Progenitor cell of endocrine pancreas (in vitro differentiated cells): ENCODE data around the gene FTO. TPM values are rescaled to one million over a fixed set of nuclear protein-coding genes. Genes with fewer than 3 reads are reported as not detected.

Experiments used
- DNase-seq: peaks from one replicate; pipeline ENCODE4 v3.0.0; 2021; ENCODE audit warnings: low spot score; ENCODE audit not compliant: unreplicated experiment
- H3K27ac Mint-ChIP-seq: 2 replicates; pipeline ENCODE4 v1.8.0; 2021; ENCODE audit warnings: mild to moderate bottlenecking, moderate library complexity, mixed read lengths
- H3K27me3 Mint-ChIP-seq: 2 replicates; pipeline ENCODE4 v1.8.0; 2021; ENCODE audit warnings: mixed read lengths
- H3K36me3 Mint-ChIP-seq: 2 replicates; pipeline ENCODE4 v1.8.0; 2022; ENCODE audit warnings: mixed read lengths; ENCODE audit not compliant: insufficient read depth
- H3K4me1 Mint-ChIP-seq: 2 replicates; pipeline ENCODE4 v1.8.0; 2021; ENCODE audit warnings: low read depth, mixed read lengths
- H3K4me3 Mint-ChIP-seq: 2 replicates; pipeline ENCODE4 v1.8.0; 2021; ENCODE audit warnings: low read depth, mild to moderate bottlenecking, moderate library complexity, mixed read lengths
- H3K9me3 Mint-ChIP-seq: 2 replicates; pipeline ENCODE4 v1.8.0; 2021; ENCODE audit warnings: low read depth, mixed read lengths
- total RNA-seq: library from RNA; stranded (reverse); gene quantifications from 2 replicates; pipeline ENCODE4 v1.2.1, GENCODE V29; 2021
- TF ChIP-seq, protein P1 (sequence below): fragments of 200-600 bp; sonication (generic); IDR thresholded peaks from one replicate; pipeline ENCODE4 v1.5.0; 2021; ENCODE audit warnings: antibody characterized with exemption, mild to moderate bottlenecking; ENCODE audit not compliant: unreplicated experiment

Gene FTO
- total RNA-seq, 1 donor from 2014 or later, result 78.7 TPM

DNA sequence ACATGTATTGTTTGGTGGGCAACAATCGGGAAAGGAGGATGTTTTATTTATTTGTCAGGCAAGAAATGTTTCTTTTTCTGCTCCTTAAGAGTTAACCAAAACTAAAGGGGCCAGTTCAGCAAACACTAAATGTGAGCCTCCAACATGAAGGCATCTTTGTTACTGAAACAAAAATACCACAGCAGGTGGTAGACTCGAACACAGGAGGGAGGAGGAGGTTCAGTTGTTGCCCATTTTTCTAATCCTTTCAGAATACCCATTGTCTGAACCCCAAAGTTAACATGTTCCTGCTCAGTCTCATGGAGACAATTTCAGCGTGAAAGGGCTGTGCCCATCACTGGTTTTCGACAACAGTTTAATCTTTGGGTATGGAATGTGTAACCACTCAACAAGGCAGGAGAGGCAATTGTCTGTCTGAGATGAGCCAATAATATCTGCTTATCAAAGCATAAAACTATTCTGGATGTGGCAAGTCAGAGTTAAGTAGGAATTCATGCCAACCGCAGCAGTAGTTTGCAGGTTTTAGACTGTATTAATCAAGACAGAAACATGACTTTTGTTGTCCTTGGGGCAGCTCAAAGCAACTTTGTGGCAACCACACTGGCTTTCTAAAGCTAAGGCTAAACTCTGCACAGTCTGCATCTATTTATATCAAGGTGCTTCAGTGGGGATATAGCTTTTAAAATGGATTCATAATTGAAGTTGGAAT is 211.7 kb downstream of the FTO start:
- Mint-ChIP-seq H3K27me3 (no peaks in the 10 kb centered on the region), H3K36me3 (no peaks in the 10 kb centered on the region), H3K4me3 (no peak overlapping the region), H3K9me3 (no peaks in the 10 kb centered on the region), H3K4me1 (no peaks in the 10 kb centered on the region), H3K27ac (no peak overlapping the region)
- TF ChIP-seq, protein P1, sequence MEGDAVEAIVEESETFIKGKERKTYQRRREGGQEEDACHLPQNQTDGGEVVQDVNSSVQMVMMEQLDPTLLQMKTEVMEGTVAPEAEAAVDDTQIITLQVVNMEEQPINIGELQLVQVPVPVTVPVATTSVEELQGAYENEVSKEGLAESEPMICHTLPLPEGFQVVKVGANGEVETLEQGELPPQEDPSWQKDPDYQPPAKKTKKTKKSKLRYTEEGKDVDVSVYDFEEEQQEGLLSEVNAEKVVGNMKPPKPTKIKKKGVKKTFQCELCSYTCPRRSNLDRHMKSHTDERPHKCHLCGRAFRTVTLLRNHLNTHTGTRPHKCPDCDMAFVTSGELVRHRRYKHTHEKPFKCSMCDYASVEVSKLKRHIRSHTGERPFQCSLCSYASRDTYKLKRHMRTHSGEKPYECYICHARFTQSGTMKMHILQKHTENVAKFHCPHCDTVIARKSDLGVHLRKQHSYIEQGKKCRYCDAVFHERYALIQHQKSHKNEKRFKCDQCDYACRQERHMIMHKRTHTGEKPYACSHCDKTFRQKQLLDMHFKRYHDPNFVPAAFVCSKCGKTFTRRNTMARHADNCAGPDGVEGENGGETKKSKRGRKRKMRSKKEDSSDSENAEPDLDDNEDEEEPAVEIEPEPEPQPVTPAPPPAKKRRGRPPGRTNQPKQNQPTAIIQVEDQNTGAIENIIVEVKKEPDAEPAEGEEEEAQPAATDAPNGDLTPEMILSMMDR, result no peak
- no peak for DNase-seq

DNA sequence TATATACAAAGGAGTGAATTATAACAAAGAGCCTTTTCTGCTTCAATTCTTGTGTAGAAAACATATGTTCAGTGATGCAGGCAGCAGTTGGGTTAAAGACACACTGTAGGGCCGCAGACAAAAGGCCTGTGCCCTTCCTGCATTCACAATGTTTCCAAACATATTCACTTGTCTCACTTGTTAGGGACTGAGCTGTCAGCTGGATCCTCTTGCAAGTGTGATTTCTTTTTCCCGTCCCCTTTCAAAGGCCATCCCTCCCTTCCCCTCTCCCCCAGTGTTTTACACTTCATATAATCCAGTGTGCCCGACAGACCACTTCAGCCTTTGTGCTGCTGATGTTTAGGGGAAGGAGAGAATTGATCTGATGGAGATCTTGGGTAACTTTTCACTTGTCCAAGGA is 217.0 kb downstream of the FTO start:
- H3K4me1 Mint-ChIP-seq, result peaks cover 5% of the 10 kb centered on the region
- no peaks in the 10 kb centered on the region for H3K27me3 Mint-ChIP-seq
- no peaks in the 10 kb centered on the region for H3K9me3 Mint-ChIP-seq
- no peak overlapping the region for H3K4me3 Mint-ChIP-seq
- TF ChIP-seq, protein P1, result no peak
- DNase-seq, result no peak
- no peaks in the 10 kb centered on the region for H3K36me3 Mint-ChIP-seq
- no peak overlapping the region for H3K27ac Mint-ChIP-seq

DNA sequence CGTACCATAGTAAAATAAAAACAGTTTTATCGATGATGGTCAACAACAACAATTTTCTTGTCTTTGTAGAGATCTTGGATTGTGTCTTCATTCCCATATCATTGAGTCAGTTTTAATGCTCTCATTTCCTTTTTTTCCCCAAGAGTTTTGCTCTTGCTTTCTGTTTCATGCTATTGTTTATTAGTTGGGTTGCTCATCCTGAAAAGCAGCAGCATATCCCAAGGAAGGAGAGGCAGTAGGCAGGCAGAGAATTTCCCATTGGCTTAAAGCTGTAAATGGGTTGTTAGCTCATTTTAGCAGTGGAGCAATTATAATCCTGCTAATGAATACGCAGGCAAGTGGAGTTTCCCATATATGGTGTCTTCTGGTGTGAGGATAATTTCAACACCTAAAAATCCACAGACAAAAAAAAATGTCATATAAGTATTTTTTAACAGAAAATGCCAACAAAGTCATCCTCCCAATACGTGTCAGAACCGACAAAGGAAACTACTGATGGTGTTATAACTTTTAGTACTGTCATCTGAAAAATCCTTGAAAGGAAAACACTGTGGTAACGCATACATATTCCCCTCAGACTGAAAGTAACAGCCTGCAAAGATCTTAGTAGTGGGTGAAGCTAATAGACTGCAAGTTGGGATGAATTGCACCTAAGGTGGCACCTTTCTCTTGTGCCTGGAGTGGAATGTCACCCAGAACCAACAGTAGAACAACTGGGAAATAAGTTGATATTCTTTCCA is 218.3 kb downstream of the FTO start:
- DNase-seq, result no peak
- TF ChIP-seq, protein P1, result no peak
- Mint-ChIP-seq H3K27ac (no peak overlapping the region), H3K36me3 (no peaks in the 10 kb centered on the region), H3K4me1 (peaks cover 5% of the 10 kb centered on the region), H3K4me3 (no peak overlapping the region), H3K9me3 (no peaks in the 10 kb centered on the region), H3K27me3 (no peaks in the 10 kb centered on the region)

DNA sequence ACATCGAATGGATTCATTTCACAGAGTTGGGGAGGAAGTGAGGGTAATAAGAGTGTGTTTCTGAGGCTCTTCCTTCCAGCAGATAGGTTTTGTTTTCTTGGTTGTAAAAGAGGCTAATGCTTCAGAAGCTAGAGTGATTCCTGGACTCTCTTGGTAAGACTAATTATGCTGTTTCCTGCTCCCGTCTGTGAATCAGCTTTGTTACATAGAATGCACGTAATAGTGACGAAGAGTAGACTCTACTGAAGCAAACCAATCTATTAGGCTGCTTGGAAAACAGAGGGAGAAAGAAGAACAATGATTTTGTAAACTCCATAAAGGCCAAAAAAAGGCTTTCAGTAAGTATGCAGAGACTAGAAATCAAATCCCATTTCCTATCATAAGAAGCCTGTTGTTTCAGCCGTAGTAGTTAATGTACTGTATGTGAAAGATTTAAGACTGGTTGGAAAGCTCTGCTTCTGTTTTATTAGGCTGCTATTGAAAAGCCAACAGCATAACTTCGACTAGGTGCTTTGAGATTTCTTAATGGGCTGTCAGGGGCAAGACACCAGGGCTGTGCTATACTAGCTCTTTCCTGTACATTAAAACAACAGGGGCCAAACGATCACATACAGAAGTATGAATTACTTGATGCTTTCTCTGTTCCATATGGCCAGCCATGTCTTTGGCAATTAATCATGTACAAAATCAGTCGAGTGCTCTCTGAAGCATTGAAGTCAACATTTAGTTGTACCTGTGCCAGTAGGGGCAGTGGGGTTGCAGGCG is 219.0 kb downstream of the FTO start:
- Mint-ChIP-seq H3K36me3 (no peaks in the 10 kb centered on the region), H3K27ac (no peak overlapping the region), H3K9me3 (no peaks in the 10 kb centered on the region), H3K4me3 (no peak overlapping the region), H3K4me1 (peaks cover 5% of the 10 kb centered on the region), H3K27me3 (no peaks in the 10 kb centered on the region)
- no peak for DNase-seq
- TF ChIP-seq, protein P1, result no peak
